Activated naive CD8-positive, alpha-beta T cell treated with anti-CD3 and anti-CD28 coated beads, Interleukin-2, amount 50 U/mL, for 24 hours (primary cell): ENCODE measurements around the gene ZFYVE28.

ENCODE experiments used
- ATAC-seq: fragments of 150-1000 bp; cut with Tn5 transposase; one replicate; pipeline ENCODE4 v1.10.0; 2021
- DNase-seq: peaks from one replicate; pipeline ENCODE4 v3.0.0; 2021
- H3K27ac Mint-ChIP-seq: one replicate; pipeline ENCODE4 v1.8.0; 2021; ENCODE audit warnings: mild to moderate bottlenecking, mixed read lengths
- H3K27me3 Mint-ChIP-seq: one replicate; pipeline ENCODE4 v1.8.0; 2021; ENCODE audit warnings: mixed read lengths
- H3K36me3 Mint-ChIP-seq: one replicate; pipeline ENCODE4 v1.8.0; 2021; ENCODE audit warnings: low read depth, mixed read lengths
- H3K4me1 Mint-ChIP-seq: one replicate; pipeline ENCODE4 v1.8.0; 2021; ENCODE audit warnings: mixed read lengths
- H3K4me3 Mint-ChIP-seq: one replicate; pipeline ENCODE4 v1.8.0; 2021; ENCODE audit warnings: mild to moderate bottlenecking, moderate library complexity, mixed read lengths
- H3K9me3 Mint-ChIP-seq: one replicate; pipeline ENCODE4 v1.8.0; 2021; ENCODE audit warnings: mixed read lengths

The ZFYVE28 gene

GRCh38 chr4:2256156-2256731 lies 162.2 kb downstream of the ZFYVE28 start:
- H3K4me1 Mint-ChIP-seq: no peaks in the 10 kb centered on the region
- H3K4me3 Mint-ChIP-seq: no peak overlapping the region
- H3K27me3 Mint-ChIP-seq: no peaks in the 10 kb centered on the region
- DNase-seq (no peak), ATAC-seq (no peak)
- no peaks in the 10 kb centered on the region for H3K9me3 Mint-ChIP-seq
- no peaks in the 10 kb centered on the region for H3K36me3 Mint-ChIP-seq
- no peak overlapping the region for H3K27ac Mint-ChIP-seq

GRCh38 chr4:2255501-2256155 lies 162.8 kb downstream of the ZFYVE28 start:
- H3K27me3 Mint-ChIP-seq: no peaks in the 10 kb centered on the region
- DNase-seq (no peak), ATAC-seq (no peak)
- H3K27ac Mint-ChIP-seq: no peak overlapping the region
- no peaks in the 10 kb centered on the region for H3K36me3 Mint-ChIP-seq
- no peaks in the 10 kb centered on the region for H3K9me3 Mint-ChIP-seq
- no peak overlapping the region for H3K4me3 Mint-ChIP-seq
- H3K4me1 Mint-ChIP-seq: no peaks in the 10 kb centered on the region

- Mint-ChIP-seq H3K27ac (no peak overlapping the region), H3K36me3 (no peaks in the 10 kb centered on the region), H3K4me3 (no peak overlapping the region), H3K4me1 (no peaks in the 10 kb centered on the region), H3K27me3 (no peaks in the 10 kb centered on the region), H3K9me3 (no peaks in the 10 kb centered on the region)
- ATAC-seq (no peak), DNase-seq (no peak)
Measured at GRCh38 chr4:2254665-2255500, 163.6 kb downstream of the ZFYVE28 start.

- no peaks in the 10 kb centered on the region for H3K9me3 Mint-ChIP-seq
- DNase-seq (no peak), ATAC-seq (no peak)
- H3K4me3 Mint-ChIP-seq: no peak overlapping the region
- H3K36me3 Mint-ChIP-seq: no peaks in the 10 kb centered on the region
- H3K27me3 Mint-ChIP-seq: no peaks in the 10 kb centered on the region
- no peaks in the 10 kb centered on the region for H3K4me1 Mint-ChIP-seq
- no peak overlapping the region for H3K27ac Mint-ChIP-seq
Measured at GRCh38 chr4:2253160-2254084, 165.0 kb downstream of the ZFYVE28 start.

- Mint-ChIP-seq H3K27me3 (no peaks in the 10 kb centered on the region), H3K4me1 (no peaks in the 10 kb centered on the region), H3K36me3 (no peaks in the 10 kb centered on the region), H3K27ac (no peak overlapping the region), H3K9me3 (no peaks in the 10 kb centered on the region), H3K4me3 (no peak overlapping the region)
- no peak for DNase-seq
- no peak for ATAC-seq
Measured at GRCh38 chr4:2252530-2253091, 165.8 kb downstream of the ZFYVE28 start.

- Mint-ChIP-seq H3K36me3 (no peaks in the 10 kb centered on the region), H3K9me3 (no peaks in the 10 kb centered on the region), H3K27me3 (no peaks in the 10 kb centered on the region), H3K4me1 (no peaks in the 10 kb centered on the region), H3K27ac (no peak overlapping the region), H3K4me3 (no peak overlapping the region)
- DNase-seq (no peak), ATAC-seq (no peak)
Measured at GRCh38 chr4:2251795-2252529, 166.5 kb downstream of the ZFYVE28 start.

GRCh38 chr4:2251073-2251794 lies 167.2 kb downstream of the ZFYVE28 start:
- no peak for DNase-seq
- Mint-ChIP-seq H3K4me1 (no peaks in the 10 kb centered on the region), H3K27me3 (no peaks in the 10 kb centered on the region), H3K36me3 (no peaks in the 10 kb centered on the region), H3K27ac (no peak overlapping the region), H3K4me3 (no peak overlapping the region), H3K9me3 (no peaks in the 10 kb centered on the region)
- no peak for ATAC-seq

- H3K27ac Mint-ChIP-seq: no peak overlapping the region
- H3K36me3 Mint-ChIP-seq: no peaks in the 10 kb centered on the region
- H3K9me3 Mint-ChIP-seq: no peaks in the 10 kb centered on the region
- peaks cover 1% of the 10 kb centered on the region for H3K4me1 Mint-ChIP-seq
- H3K27me3 Mint-ChIP-seq: no peaks in the 10 kb centered on the region
- ATAC-seq (no peak), DNase-seq (no peak)
- no peak overlapping the region for H3K4me3 Mint-ChIP-seq
Measured at GRCh38 chr4:2250357-2251072, 167.9 kb downstream of the ZFYVE28 start.

GRCh38 chr4:2249526-2250356 lies 168.7 kb downstream of the ZFYVE28 start:
- no peak overlapping the region for H3K27ac Mint-ChIP-seq
- H3K4me1 Mint-ChIP-seq: peaks cover 9% of the 10 kb centered on the region
- H3K9me3 Mint-ChIP-seq: no peaks in the 10 kb centered on the region
- no peak for ATAC-seq
- no peak for DNase-seq
- no peaks in the 10 kb centered on the region for H3K36me3 Mint-ChIP-seq
- H3K4me3 Mint-ChIP-seq: no peak overlapping the region
- no peaks in the 10 kb centered on the region for H3K27me3 Mint-ChIP-seq

- peaks cover 10% of the 10 kb centered on the region for H3K4me1 Mint-ChIP-seq
- no peak overlapping the region for H3K4me3 Mint-ChIP-seq
- ATAC-seq (no peak), DNase-seq (no peak)
- H3K27me3 Mint-ChIP-seq: no peaks in the 10 kb centered on the region
- H3K36me3 Mint-ChIP-seq: no peaks in the 10 kb centered on the region
- H3K27ac Mint-ChIP-seq: no peak overlapping the region
- H3K9me3 Mint-ChIP-seq: no peaks in the 10 kb centered on the region
Measured at GRCh38 chr4:2248821-2249261, 169.6 kb downstream of the ZFYVE28 start.

- no peaks in the 10 kb centered on the region for H3K9me3 Mint-ChIP-seq
- no peak for DNase-seq
- H3K27ac Mint-ChIP-seq: no peak overlapping the region
- H3K36me3 Mint-ChIP-seq: no peaks in the 10 kb centered on the region
- ATAC-seq: no peak
- no peaks in the 10 kb centered on the region for H3K27me3 Mint-ChIP-seq
- H3K4me3 Mint-ChIP-seq: no peak overlapping the region
- peaks cover 17% of the 10 kb centered on the region for H3K4me1 Mint-ChIP-seq
Measured at GRCh38 chr4:2248044-2248780, 170.2 kb downstream of the ZFYVE28 start.
